Peyer's patch (tissue), 4 donors: ENCODE measurements around the gene MOB1B.

ENCODE experiments used
- POLR2A ChIP-seq, 2 donors: fragments of 450-650 bp; IDR thresholded peaks; one replicate each; pipeline ENCODE4 v1.5.1; 2017; ENCODE audit warnings: antibody characterized with exemption in 2 of 2, mild to moderate bottlenecking in 2 of 2, moderate library complexity in 2 of 2
- TF ChIP-seq, protein P1 (sequence below), 6 experiments: fragments of 450-650 bp in 4 of 6; fragments of 200-600 bp in 2 of 6; sonication (generic) in 1 of 6; IDR thresholded peaks; one replicate each; pipeline ENCODE4 v1.5.1; 2017 to 2019; ENCODE audit warnings: antibody characterized with exemption in 6 of 6, mild to moderate bottlenecking in 3 of 6, moderate library complexity in 1 of 6

DNA sequence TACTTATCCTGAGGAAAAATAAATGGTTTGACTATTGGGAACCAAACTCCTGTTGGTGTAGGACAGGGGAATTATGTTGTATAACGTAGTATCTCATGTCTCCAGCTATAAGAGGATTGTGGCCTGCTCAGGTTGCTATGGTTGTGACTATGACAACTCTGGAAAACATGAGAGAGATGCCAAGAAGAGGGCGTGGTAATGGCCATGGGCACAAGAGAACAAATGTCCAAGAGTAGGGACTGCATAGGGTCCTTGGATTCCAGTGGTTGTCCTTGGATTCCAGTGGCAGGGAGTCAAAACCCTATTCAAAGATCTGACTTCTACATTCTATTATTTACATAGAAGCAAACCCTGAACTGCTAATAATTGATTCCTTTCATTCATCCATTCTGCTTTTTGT is 6.8 kb upstream of the MOB1B start:
- TF ChIP-seq, protein P1, sequence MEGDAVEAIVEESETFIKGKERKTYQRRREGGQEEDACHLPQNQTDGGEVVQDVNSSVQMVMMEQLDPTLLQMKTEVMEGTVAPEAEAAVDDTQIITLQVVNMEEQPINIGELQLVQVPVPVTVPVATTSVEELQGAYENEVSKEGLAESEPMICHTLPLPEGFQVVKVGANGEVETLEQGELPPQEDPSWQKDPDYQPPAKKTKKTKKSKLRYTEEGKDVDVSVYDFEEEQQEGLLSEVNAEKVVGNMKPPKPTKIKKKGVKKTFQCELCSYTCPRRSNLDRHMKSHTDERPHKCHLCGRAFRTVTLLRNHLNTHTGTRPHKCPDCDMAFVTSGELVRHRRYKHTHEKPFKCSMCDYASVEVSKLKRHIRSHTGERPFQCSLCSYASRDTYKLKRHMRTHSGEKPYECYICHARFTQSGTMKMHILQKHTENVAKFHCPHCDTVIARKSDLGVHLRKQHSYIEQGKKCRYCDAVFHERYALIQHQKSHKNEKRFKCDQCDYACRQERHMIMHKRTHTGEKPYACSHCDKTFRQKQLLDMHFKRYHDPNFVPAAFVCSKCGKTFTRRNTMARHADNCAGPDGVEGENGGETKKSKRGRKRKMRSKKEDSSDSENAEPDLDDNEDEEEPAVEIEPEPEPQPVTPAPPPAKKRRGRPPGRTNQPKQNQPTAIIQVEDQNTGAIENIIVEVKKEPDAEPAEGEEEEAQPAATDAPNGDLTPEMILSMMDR (IDR thresholded peaks at IDR 0.05) = no peak
- no peak for TF ChIP-seq POLR2A (IDR thresholded peaks at IDR 0.05)
